WTC11 (cell line): Measurements from ENCODE around the gene IPO13. TPM values are rescaled to one million over a fixed set of nuclear protein-coding genes. Genes with fewer than 3 reads are reported as not detected.

ENCODE experiments used
- ATAC-seq: fragments of 200-7000 bp; cut with Tn5 transposase; 2 replicates; pipeline ENCODE4 v1.10.0; 2021; ENCODE audit warnings: mild to moderate bottlenecking, moderate library complexity
- CTCF ChIA-PET: fragments of 300-600 bp; sonication (Branson Sonifier 250); formaldehyde crosslinking; loops from one replicate; lab custom pipeline; 2021; ENCODE audit warnings: antibody characterized with exemption; lab: Charles Lee
- POLR2A ChIA-PET: fragments of 350-600 bp; sonication (Branson Sonifier 250); formaldehyde crosslinking; loops from one replicate; lab custom pipeline; 2021; ENCODE audit warnings: antibody characterized with exemption; lab: Charles Lee
- DNase-seq: peaks from one replicate; pipeline ENCODE4 v3.0.0; 2021; ENCODE audit warnings: low spot score
- H3K27ac Mint-ChIP-seq: 2 replicates; pipeline ENCODE4 v1.8.0; 2021; ENCODE audit warnings: mixed read lengths
- H3K27me3 Mint-ChIP-seq: 2 replicates; pipeline ENCODE4 v1.8.0; 2021; ENCODE audit warnings: low read depth, mild to moderate bottlenecking, moderate library complexity, mixed read lengths
- H3K36me3 Mint-ChIP-seq: 2 replicates; pipeline ENCODE4 v1.8.0; 2021; ENCODE audit warnings: mixed read lengths
- H3K4me1 Mint-ChIP-seq: 2 replicates; pipeline ENCODE4 v1.8.0; 2022; ENCODE audit warnings: mixed read lengths
- H3K4me3 Mint-ChIP-seq: 2 replicates; pipeline ENCODE4 v1.8.0; 2021; ENCODE audit warnings: mild to moderate bottlenecking, moderate library complexity, mixed read lengths
- H3K9me3 Mint-ChIP-seq: 2 replicates; pipeline ENCODE4 v1.8.0; 2021; ENCODE audit warnings: mixed read lengths
- AFF4 ChIP-seq: sonication (generic); formaldehyde crosslinking; IDR thresholded peaks from 2 replicates; pipeline ENCODE4 v1.8.1; 2023; ENCODE audit warnings: mild to moderate bottlenecking, missing genetic modification reagents, borderline replicate concordance
- ATF6 ChIP-seq: sonication (generic); formaldehyde crosslinking; IDR thresholded peaks from 2 replicates; pipeline ENCODE4 v1.8.1; 2023; ENCODE audit warnings: mild to moderate bottlenecking, missing genetic modification reagents
- EMX1 ChIP-seq: fragments of 250-450 bp; sonication (Bioruptor Pico); IDR thresholded peaks from 2 replicates; pipeline ENCODE4 v1.8.0; 2021; ENCODE audit warnings: mild to moderate bottlenecking
- ERG ChIP-seq: fragments of 250-450 bp; sonication (Bioruptor Pico); IDR thresholded peaks from 2 replicates; pipeline ENCODE4 v1.8.0; 2021; ENCODE audit warnings: mild to moderate bottlenecking
- FOXJ3 ChIP-seq: sonication (generic); formaldehyde crosslinking; IDR thresholded peaks from 2 replicates; pipeline ENCODE4 v1.9.0; 2021; ENCODE audit warnings: missing genetic modification reagents, mild to moderate bottlenecking, borderline replicate concordance
- FOXP4 ChIP-seq: sonication (generic); formaldehyde crosslinking; IDR thresholded peaks from 2 replicates; pipeline ENCODE4 v1.8.0; 2022; ENCODE audit warnings: mild to moderate bottlenecking, missing genetic modification reagents
- IRF1 ChIP-seq: sonication (generic); formaldehyde crosslinking; IDR thresholded peaks from 2 replicates; pipeline ENCODE4 v1.8.0; 2023; ENCODE audit warnings: missing genetic modification reagents
- IRF2 ChIP-seq: sonication (generic); formaldehyde crosslinking; IDR thresholded peaks from 2 replicates; pipeline ENCODE4 v1.8.0; 2022; ENCODE audit warnings: low read depth, missing genetic modification reagents, borderline replicate concordance
- KAT7 ChIP-seq: sonication (generic); formaldehyde crosslinking; IDR thresholded peaks from 2 replicates; pipeline ENCODE4 v1.8.1; 2023; ENCODE audit warnings: missing genetic modification reagents, mild to moderate bottlenecking, borderline replicate concordance
- PRDM15 ChIP-seq: sonication (generic); formaldehyde crosslinking; IDR thresholded peaks from 2 replicates; pipeline ENCODE4 v1.8.0; 2022; ENCODE audit warnings: missing genetic modification reagents
- RORB ChIP-seq: fragments of 250-450 bp; sonication (Bioruptor Pico); IDR thresholded peaks from 2 replicates; pipeline ENCODE4 v1.9.0; 2021; ENCODE audit warnings: mild to moderate bottlenecking
- USF2 ChIP-seq: sonication (generic); formaldehyde crosslinking; IDR thresholded peaks from 2 replicates; pipeline ENCODE4 v1.8.1; 2023; ENCODE audit warnings: mild to moderate bottlenecking, missing genetic modification reagents, moderate library complexity
- ZBTB21 ChIP-seq: sonication (generic); formaldehyde crosslinking; IDR thresholded peaks from 2 replicates; pipeline ENCODE4 v1.8.1; 2023; ENCODE audit warnings: mild to moderate bottlenecking, missing genetic modification reagents, borderline replicate concordance
- ZMAT4 ChIP-seq: fragments of 250-450 bp; sonication (Bioruptor Pico); IDR thresholded peaks from 2 replicates; pipeline ENCODE4 v1.9.0; 2021; ENCODE audit warnings: mild to moderate bottlenecking
- ZNF317 ChIP-seq: sonication (generic); formaldehyde crosslinking; IDR thresholded peaks from 2 replicates; pipeline ENCODE4 v1.8.1; 2023; ENCODE audit warnings: low read depth, mild to moderate bottlenecking, moderate library complexity, missing genetic modification reagents, borderline replicate concordance
- ZNF425 ChIP-seq: fragments of 250-450 bp; sonication (Bioruptor Pico); conservative IDR thresholded peaks from 2 replicates; pipeline ENCODE4 v1.9.0; 2021; ENCODE audit warnings: mild to moderate bottlenecking
- total RNA-seq: library from RNA; stranded (reverse); gene quantifications from 3 replicates; pipeline ENCODE4 v1.2.3, GENCODE V29; 2021

Gene IPO13
- total RNA-seq, 1 experiment from 2014 or later, result 24.2 TPM

- Mint-ChIP-seq H3K4me3 (no peak overlapping the region; the same call in 1 of the 2 replicates), H3K4me1 (peaks cover 27% of the 10 kb centered on the region), H3K9me3 (no peaks in the 10 kb centered on the region), H3K36me3 (peaks cover 29% of the 10 kb centered on the region), H3K27me3 (no peaks in the 10 kb centered on the region; the same call in 1 of the 2 replicates), H3K27ac (no peak overlapping the region)
- POLR2A ChIA-PET, result no interaction called here
- CTCF ChIA-PET, result no interaction called here
- DNase-seq (no peak), ATAC-seq (no peak)
- TF ChIP-seq ATF6 (CRISPR knock-in tag), result no peak
- no peak for TF ChIP-seq IRF1
- TF ChIP-seq PRDM15, result no peak
- TF ChIP-seq USF2 (CRISPR knock-in tag), result no peak
- TF ChIP-seq ZNF317, result no peak
- no peak for TF ChIP-seq KAT7 (CRISPR knock-in tag)
- no peak for TF ChIP-seq ERG (CRISPR knock-in tag)
- no peak for TF ChIP-seq FOXP4 (CRISPR knock-in tag)
- TF ChIP-seq FOXJ3, result no peak
- no peak for TF ChIP-seq RORB (CRISPR knock-in tag)
- no peak for TF ChIP-seq ZMAT4 (CRISPR knock-in tag)
- TF ChIP-seq AFF4 (CRISPR knock-in tag), result no peak
- no peak for TF ChIP-seq ZNF425 (CRISPR knock-in tag)
- TF ChIP-seq ZBTB21, result no peak
- TF ChIP-seq EMX1 (CRISPR knock-in tag), result no peak
- no peak for TF ChIP-seq IRF2 (CRISPR knock-in tag)
Measured at GRCh38 chr1:43981135-43981491, 34.4 kb downstream of the IPO13 start.
